WERI-Rb-1 (cell line): ENCODE results near the gene DIDO1.

Source experiments
- DNase-seq: peaks from one replicate; pipeline ENCODE4 v3.0.0-alpha.2; 2020
- H3K27ac ChIP-seq: fragments of 250-450 bp; sonication (Bioruptor Pico); 2 replicates; pipeline ENCODE4 v1.5.1; 2020; ENCODE audit warnings: mild to moderate bottlenecking, moderate library complexity
- H3K27me3 ChIP-seq: fragments of 250-450 bp; sonication (Bioruptor Pico); 2 replicates; pipeline ENCODE4 v1.5.1; 2021; ENCODE audit warnings: mild to moderate bottlenecking, low read depth, moderate library complexity; ENCODE audit not compliant: insufficient read depth, severe bottlenecking
- H3K36me3 ChIP-seq: fragments of 250-450 bp; sonication (Bioruptor Pico); 2 replicates; pipeline ENCODE4 v1.5.1; 2020; ENCODE audit warnings: mild to moderate bottlenecking, moderate library complexity
- H3K4me3 ChIP-seq: 2 replicates; pipeline ENCODE4 v1.5.1; 2011; ENCODE audit warnings: low read depth, mild to moderate bottlenecking, control low read depth, low read length
- H3K9me3 ChIP-seq: fragments of 250-450 bp; sonication (Bioruptor Pico); 2 replicates; pipeline ENCODE4 v1.5.1; 2021; ENCODE audit warnings: mild to moderate bottlenecking, moderate library complexity; ENCODE audit not compliant: severe bottlenecking
- CTCF ChIP-seq: IDR thresholded peaks from 2 replicates; pipeline ENCODE4 v1.5.1; 2011; ENCODE audit warnings: low read depth, mild to moderate bottlenecking, control low read depth, inconsistent platforms, low read length

DIDO1 gene

GRCh38 chr20:62887860-62888239 lies 38.5 kb downstream of the DIDO1 start:
- no peak for TF ChIP-seq CTCF
- Histone ChIP-seq H3K4me3 (no peak overlapping the region), H3K27me3 (no peaks in the 10 kb centered on the region), H3K27ac (no peak overlapping the region), H3K36me3 (peaks cover 69% of the 10 kb centered on the region), H3K9me3 (no peaks in the 10 kb centered on the region)
- no peak for DNase-seq

- no peak for DNase-seq
- Histone ChIP-seq H3K4me3 (no peak overlapping the region), H3K27ac (no peak overlapping the region), H3K36me3 (peaks cover 63% of the 10 kb centered on the region), H3K9me3 (no peaks in the 10 kb centered on the region), H3K27me3 (no peaks in the 10 kb centered on the region)
- TF ChIP-seq CTCF: no peak
Observed at GRCh38 chr20:62887152-62887859, 39.0 kb downstream of the DIDO1 start.

- no peak overlapping the region for H3K4me3 ChIP-seq
- no peak for DNase-seq
- H3K36me3 ChIP-seq: peaks cover 59% of the 10 kb centered on the region
- no peaks in the 10 kb centered on the region for H3K27me3 ChIP-seq
- H3K27ac ChIP-seq: no peak overlapping the region
- H3K9me3 ChIP-seq: no peaks in the 10 kb centered on the region
- no peak for TF ChIP-seq CTCF
Observed at GRCh38 chr20:62886709-62887058, 39.6 kb downstream of the DIDO1 start.

GRCh38 chr20:62885896-62886708 lies 40.2 kb downstream of the DIDO1 start:
- no peak for DNase-seq
- no peak for TF ChIP-seq CTCF
- no peaks in the 10 kb centered on the region for H3K9me3 ChIP-seq
- H3K27me3 ChIP-seq: no peaks in the 10 kb centered on the region
- no peak overlapping the region for H3K27ac ChIP-seq
- no peak overlapping the region for H3K4me3 ChIP-seq
- peaks cover 59% of the 10 kb centered on the region for H3K36me3 ChIP-seq

- DNase-seq: no peak
- H3K9me3 ChIP-seq: no peaks in the 10 kb centered on the region
- H3K36me3 ChIP-seq: peaks cover 59% of the 10 kb centered on the region
- H3K27me3 ChIP-seq: no peaks in the 10 kb centered on the region
- no peak for TF ChIP-seq CTCF
- no peak overlapping the region for H3K27ac ChIP-seq
- no peak overlapping the region for H3K4me3 ChIP-seq
Observed at GRCh38 chr20:62885046-62885895, 41.0 kb downstream of the DIDO1 start.
